A172 (cell line): ENCODE measurements around the gene TNFRSF8. TPM values are rescaled to one million over a fixed set of nuclear protein-coding genes. Genes with fewer than 3 reads are reported as not detected.
A peak's percentile ranks its signal among the peaks of the same experiment; 100 is the strongest.
"Not testable (repeated sequence)": the region's sequence is repeated elsewhere in the genome, so short reads cannot be mapped to it uniquely, and the experiment has no call there.

ENCODE experiments used
- DNase-seq: peaks from one replicate; pipeline ENCODE4 v3.0.0-alpha.2; 2015; ENCODE audit warnings: low spot score
- total RNA-seq: library from RNA; depleted of rRNA; stranded (reverse); fragments of >200 nt; shearing (Covaris generic); gene quantifications from 2 replicates; pipeline ENCODE4 v1.2.3, GENCODE V29; 2014

TNFRSF8 gene
- total RNA-seq, 1 experiment from 2014 or later = 0.38 TPM

DNA sequence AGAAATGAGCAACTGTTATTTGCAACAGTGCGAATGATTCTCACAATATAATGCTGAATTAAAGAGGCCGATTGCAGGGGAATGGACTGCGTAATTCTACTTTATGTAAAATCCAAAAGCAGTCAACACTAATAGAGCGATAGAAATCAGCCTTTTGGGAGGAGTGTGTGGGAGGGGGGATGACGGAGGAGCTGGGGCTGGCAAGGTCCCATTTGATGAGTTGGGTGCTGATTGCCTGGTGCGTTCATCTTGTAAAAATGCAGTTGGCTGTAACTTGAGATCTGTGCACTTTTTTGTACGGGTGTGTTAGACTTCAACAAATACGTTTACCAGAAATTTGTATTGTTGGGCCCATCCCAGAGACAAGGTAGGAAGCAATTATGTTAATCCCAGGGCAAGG lies 20.7 kb downstream of the TNFRSF8 start:
- no peak for DNase-seq

DNA sequence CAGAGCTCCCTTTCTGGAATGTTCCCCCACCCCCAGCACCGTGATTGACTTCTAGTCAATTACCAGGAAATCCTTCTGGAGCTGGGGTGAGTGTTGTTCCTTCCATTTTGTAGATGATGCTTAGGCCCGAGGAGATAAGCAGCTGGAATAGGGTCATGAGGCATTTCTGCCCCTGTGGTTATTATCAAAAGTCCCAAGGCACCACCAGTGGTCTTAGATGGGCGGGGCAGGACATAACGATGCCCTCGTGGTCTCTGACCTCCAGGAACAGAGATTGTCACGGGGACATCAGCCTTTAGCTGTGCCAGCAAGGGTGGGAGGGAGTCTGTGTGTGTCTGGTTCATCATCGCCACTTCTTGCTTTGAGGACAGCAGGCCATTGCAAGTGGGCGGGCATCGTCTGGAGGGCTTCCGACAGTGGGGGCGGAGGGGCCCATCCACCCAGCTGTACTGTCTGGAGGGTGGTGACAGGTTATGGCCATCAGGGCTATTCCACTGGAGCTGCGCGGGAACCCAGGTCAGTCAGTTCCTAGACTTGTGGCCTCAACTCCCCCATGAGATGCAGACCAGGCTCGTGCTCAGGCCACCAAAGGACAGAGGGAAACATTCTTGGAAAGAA lies 22.6 kb downstream of the TNFRSF8 start:
- no peak for DNase-seq

DNA sequence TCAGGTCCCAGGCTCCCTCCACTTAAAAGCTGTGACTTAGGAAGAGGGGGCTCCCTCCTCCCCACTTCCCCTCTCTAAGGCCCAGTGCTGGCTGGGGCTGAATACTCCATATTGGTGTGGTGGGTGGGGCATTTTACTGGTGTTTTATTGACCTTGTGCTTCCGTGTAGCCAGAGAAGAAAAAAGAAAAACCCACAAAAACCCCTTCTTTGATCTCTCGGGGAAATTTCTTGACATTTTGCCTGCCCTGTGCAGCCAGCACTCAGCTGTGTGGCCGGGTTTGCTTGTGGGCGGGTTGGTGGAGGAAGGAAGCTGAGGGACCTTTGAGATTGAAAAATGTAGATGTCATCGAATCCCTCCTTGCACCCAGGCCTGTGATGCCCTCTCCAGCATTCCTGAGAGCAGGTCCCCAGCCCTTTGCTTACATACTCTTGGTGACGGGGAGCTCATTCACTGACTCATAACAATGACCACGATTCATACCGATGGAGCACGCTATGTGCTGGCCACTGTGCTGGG lies 24.8 kb downstream of the TNFRSF8 start:
- DNase-seq = no peak

DNA sequence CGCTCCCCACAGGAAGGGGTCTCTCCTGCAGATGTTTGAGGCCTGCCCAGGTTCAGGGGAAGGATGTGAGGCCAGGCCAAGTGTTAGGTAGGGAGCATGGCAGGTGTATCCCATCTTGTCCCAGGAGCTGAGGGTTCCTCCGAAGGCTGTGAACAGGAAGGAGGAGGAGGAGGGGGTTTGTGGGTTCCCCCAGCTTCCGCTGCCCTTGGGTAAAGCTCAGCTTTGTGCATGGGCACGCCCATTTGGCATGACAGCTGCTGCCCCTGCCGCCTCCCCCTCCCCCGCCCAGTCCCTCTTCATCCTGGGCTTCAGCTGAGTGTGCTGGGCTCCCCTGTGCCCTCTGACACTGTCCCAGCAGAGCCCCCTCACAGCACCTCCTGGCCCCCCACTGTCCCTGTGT lies 25.5 kb downstream of the TNFRSF8 start:
- no peak for DNase-seq

DNA sequence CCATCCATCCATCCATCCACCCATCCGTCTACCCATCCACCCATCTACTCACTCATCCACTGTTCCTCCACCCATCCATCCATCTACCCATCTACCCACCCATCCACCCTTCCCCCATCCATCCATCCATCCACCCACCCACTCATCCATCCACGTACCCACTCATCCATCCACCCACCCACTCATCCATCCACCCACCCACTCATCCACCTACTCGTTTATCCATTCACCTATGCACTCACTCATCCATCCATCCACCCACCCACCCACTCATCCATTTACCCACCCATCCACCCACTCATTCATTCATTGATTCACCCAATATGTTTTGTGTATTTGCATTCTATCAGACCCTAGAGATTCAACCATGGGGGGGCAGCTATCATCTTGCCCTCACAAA lies 27.2 kb downstream of the TNFRSF8 start:
- no peak for DNase-seq

DNA sequence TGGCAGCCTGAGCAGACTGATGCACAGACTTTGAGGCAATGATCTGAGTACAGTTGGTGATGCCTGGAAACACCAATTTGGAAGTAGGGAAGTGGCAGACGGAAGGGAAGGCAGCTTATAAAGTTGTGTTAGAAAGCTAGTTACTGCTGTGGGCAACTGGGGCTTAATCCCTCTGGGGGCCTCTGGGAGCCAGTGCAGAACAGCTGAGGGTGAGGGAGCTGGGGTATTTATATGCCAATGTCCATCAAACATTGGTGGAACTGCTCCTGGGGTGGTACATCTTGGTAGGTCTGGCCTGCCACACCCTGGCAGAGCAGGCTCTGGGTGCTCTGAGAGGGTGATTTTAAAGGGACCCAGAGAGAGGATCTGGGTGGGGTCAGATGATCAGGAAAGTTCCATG lies 28.1 kb downstream of the TNFRSF8 start:
- DNase-seq = no peak

DNA sequence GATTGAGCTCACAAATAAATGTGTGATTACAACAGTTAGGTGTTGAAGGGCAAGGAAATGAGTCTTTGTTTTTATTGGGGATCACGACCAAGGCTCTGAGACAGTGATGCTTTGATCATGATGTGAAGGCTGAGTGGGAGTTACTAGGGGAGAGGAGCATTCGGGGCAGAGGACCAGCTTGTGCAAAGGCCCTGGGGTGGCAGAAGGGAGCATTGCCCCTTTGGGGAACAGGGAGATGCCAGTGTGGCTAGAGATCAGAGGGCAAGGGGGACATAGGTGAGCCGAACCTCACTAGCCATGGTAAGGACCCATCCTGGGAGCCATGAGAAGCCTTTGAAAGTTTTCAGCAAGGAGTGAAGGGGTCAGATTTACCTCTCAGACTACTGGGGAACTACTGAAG lies 31.1 kb downstream of the TNFRSF8 start:
- no peak for DNase-seq

DNA sequence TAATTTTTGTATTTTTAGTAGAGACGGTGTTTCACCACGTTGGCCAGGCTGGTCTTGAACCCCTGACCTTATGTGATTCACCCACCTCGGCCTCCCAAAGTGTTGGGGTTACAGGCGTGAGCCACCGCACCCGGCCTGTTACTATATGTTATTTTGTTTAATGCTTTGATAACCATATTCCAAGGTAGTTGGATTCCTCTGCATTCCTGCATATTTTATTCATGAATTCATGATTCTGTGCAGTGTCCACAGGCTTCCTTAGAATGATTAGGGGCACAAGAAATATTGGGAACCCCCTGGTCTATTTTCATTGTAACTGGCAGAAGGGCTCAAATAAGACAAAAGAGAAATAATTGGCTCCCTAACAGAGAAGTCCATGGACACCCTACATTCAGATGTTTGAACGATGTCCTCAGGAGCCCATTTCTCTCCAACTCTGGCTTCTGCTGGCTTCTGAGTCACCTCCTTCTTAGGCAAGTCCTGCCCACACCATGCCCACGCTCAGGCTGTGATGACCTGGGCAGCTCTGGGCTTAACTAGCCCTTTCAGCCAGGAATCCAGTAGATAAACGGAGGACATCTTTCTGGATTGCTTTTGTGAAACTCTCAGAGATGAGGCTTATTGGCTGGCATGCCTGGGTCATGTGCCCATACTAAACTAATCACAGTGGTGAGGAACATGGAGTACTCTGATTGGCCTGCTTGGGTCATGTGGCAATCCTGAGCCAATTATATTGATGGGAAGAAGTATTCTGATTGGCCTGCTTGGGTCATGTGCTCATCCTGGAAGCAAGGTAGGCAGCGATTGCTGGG lies 32.6 kb downstream of the TNFRSF8 start:
- peak; percentile 34 for DNase-seq

DNA sequence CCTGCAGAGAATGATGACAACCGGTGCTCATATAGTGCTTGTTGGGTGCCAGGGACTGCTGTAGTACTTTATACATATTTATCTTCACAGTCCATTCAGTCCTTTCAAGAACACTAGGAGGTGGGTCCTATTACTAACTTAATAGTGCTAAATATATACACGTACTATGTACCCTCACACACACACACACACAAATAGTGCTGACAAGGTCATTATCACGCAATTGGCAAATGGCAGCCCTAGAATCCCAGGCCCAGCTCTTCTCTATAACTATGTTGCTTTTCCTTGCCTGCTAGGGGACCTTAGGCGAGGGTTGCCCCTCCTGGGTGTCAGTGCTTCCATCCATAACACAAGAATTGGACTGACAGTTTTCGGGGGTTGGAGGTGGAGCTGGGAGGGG lies 33.5 kb downstream of the TNFRSF8 start:
- no peak for DNase-seq

DNA sequence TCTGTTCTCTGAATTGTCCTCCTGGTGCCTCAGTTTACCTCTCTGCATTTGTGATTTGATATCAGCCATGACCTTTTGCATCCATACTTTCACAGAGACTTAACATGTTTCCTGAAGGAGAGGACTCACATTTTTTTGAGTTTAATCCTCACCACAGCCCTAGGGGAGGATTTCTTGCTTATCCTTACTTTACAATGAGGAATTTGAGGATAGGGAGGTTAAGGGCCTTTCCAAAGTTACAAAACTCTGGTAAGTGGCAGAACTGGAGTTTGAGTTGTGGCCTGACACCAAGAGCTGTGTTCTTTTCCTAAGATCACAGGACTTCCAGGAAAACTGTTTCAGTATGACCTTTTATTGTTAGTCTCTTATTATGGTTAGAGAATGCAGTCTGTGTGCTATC lies 34.2 kb downstream of the TNFRSF8 start:
- no peak for DNase-seq

DNA sequence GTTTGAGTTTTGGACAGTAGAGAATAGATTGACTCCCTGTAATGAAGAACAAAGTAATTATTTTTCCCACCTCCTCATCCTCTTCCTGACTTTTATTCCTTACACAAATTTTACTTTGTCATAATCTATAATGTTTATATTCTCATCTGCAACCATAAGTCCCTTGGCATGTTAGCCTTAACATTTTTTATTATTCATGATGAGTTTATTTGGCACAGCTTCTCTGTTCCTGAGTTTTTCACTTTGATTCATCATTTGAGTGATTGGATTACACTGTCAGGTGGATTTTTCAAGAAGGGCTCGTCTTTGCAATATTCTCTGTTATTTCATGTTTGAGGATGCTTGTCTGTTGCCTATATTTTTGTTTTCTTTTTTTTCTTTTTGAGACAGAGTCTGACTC lies 35.7 kb downstream of the TNFRSF8 start:
- no peak for DNase-seq

DNA sequence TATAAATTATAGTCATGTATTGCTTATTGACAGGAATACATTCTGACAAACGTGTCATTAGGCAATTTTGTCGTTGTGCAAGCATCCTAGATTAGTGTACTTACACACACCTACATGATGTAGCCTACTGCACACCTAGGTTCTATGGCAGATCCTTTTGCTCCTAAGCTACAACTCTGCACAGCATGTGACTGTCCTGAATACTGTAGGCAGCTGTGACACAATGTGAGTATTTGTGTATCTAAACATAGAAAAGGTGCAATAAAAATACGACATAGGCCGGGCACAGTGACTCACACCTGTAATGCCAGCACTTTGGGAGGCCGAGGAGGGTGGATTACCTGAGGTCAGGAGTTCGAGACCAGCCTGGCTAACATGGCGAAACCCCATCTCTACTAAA lies 36.5 kb downstream of the TNFRSF8 start:
- no peak for DNase-seq

DNA sequence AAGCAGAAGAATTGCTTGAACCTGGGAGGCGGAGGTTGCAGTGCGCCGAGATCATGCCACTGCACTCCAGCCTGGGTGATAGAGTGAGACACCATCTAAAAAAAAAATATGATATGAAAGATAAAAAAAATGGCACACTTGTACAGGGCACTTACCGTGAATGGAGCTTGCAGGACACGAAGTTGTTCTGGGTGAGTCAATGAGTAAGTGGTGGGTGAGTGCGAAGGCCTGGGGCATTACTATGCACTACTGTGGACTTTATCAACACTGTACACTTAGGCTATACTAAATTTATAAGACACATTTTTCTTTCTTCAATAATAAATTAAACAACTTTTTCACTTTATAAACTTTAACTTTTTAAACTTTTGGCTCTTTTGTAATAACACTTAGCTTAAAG lies 37.0 kb downstream of the TNFRSF8 start:
- no peak for DNase-seq

DNA sequence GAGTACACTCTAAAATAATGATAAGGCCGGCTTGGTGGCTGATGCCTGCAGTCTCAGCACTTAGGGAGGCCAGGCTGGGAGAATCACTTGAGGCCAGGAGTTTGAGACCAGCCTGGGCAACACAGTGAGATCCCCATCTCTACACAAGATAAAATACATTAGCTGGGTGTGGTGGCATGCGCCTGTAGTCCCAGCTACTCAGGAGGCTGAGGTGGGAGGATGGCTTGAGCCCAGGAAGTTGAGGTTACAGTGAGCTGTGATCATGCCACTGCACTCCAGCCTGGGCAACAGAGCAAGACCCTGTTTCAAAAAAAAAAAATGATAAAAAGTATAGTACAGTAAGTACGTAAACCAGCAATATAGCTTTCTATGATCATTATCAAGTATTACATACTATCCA lies 38.0 kb downstream of the TNFRSF8 start:
- not testable (repeated sequence) for DNase-seq

DNA sequence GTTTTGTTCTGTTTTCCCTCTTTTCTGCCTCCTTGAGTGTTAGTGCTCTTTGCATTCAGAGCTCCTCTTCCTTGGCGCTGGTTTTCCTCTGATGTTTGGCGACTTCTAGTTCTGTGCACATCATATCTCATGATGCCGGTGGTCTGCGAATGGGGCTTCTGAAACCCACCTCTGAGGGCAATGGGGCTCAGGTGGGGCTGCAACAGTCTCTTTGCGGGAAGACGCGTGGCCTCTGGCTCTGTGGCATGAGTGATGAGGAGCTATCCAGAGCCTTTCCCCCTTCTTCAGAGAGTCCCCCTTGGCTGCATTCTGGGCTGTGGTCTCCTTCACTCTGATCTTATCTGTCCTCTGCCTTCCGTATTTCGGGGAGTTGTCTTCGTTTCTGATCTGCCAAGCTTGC lies 39.0 kb downstream of the TNFRSF8 start:
- no peak for DNase-seq

DNA sequence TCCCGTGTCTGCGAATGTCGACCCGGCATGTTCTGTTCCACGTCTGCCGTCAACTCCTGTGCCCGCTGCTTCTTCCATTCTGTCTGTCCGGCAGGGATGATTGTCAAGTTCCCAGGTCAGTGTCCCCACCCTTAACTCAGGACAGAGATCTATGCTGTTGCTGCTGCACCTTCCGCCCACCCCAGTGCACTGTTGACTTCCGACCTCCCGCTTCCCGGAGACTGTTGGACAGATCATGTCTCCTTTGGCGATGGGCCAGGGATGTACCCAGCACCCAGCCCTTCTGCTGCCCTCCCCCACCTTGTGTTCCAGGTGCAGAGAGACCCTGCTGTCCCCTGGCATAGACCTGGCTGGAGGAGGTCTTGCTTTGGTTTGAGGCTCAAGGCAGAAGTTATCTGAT lies 41.3 kb downstream of the TNFRSF8 start:
- no peak for DNase-seq

DNA sequence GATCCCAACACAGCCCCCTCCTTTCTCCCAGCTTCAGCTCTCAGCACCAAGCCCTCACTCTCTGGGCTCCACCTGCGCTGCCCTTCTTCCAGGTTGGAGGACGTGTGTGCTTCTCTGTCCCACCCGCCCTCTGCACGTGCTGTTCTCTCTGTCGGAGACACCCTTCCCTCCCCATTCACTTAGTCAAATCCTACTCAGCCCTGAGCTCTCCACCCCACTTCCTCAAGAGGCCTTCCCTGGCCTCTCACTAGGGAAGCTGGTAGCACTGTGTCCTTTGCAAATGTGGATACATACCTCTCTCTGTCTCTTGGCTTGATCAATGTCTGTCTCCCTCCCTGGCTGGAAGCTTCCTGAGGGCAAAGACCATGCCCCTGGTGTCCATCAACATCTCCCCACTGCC lies 43.0 kb downstream of the TNFRSF8 start:
- no peak for DNase-seq

DNA sequence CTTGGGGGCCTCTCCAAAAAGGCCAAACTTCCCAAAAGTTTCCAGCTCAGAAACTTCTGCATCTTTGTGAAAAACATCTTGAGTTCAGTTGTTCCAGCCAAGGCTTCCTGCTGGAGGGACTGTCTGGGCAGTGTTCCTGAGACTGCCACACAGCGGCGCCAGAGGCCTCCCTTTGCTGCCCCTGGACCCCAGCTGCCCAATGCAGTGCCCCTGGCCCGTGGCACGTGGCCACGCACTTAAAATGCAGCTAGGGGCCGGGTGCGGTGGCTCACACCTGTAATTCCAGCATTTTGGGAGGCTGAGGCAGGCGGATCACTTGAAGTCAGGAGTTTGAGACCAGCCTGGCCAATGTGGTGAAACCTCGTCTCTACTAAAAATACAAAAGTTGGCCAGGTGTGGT lies 43.8 kb downstream of the TNFRSF8 start:
- DNase-seq = not testable (repeated sequence)

DNA sequence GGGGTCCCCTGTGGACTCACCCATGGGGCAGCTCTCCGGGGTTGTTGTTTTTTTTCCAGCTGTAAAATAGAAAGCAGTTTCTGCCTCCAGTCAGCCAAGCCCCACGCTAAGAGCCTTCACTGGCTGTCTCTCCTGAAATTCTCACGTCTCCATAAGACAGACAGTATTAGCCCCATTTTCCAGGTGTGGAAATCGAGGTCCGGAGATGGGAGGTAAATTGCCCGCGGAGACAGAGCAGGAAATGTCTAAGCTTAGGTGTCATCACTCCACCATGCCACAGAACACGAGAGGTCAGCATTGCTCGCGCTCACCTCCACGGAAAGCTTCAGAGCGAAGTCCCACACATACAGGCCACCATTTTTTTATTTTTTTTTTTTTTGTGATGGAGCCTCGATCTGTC lies 44.6 kb downstream of the TNFRSF8 start:
- DNase-seq = no peak

DNA sequence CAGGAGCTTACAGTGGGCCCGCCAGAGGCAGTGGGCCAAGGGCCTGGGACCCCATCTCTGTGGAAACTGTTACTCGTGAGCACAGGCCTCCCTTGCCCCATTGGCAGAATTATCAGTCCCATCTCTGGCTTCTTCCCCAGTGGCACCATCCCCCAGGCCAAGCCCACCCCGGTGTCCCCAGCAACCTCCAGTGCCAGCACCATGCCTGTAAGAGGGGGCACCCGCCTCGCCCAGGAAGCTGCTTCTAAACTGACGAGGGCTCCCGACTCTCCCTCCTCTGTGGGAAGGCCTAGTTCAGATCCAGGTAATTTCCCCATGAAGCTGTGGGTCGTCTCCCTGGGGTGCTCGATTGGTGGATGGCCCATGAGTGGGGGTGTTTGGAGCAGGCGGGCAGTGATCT lies 46.8 kb downstream of the TNFRSF8 start:
- DNase-seq = no peak

DNA sequence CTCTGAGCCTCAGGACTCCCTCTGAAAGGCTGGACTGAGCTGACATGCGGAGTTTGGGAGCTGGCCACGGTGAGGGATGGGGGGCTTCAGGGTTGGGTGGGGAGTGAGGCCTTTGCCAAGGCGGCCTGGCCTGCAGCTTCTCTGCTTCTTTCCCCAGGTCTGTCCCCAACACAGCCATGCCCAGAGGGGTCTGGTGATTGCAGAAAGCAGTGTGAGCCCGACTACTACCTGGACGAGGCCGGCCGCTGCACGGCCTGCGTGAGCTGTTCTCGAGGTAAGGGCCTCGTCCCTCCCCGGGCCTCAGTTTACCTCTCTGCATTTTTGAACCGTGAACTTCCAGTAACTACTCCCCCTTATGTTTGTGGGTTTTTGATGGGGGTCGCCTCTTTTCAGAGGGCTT lies 48.6 kb downstream of the TNFRSF8 start:
- no peak for DNase-seq

DNA sequence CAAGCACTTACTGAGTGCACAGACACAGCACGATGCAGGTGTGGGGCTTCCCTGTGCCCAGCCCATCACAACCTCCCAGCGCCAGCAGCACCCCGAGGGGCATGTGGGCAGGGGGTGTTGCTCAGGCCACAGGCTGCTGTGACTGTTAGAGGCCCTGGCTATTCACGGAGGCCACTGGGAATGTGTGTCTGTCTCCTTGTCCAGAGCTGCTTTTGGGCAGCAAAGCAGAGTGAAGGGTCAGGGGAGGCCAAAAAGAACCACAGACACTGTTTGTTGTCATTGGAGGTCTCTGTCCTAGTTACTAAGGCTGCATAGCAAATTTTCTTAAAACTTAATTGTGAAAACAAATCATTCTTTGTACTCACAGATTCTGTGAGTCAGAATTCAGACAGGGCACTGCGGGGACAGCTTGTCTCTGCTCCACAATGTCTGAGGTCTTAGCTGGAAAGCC lies 49.6 kb downstream of the TNFRSF8 start:
- no peak for DNase-seq
